B cell (primary cell): ENCODE results near the gene TRIM41. TPM values are rescaled to one million over a fixed set of nuclear protein-coding genes. Genes with fewer than 3 reads are reported as not detected.

Experiments
- ATAC-seq: fragments of 200-7000 bp; cut with Tn5 transposase; one replicate; pipeline ENCODE4 v1.10.0; 2021; ENCODE audit warnings: low read depth, mild to moderate bottlenecking, moderate number of reproducible peaks, moderate library complexity
- CTCF ChIA-PET: fragments of 350-600 bp; sonication (Branson Sonifier 250); formaldehyde crosslinking; loops from one replicate; lab custom pipeline; 2021; ENCODE audit warnings: antibody characterized with exemption, inconsistent platforms; lab: Charles Lee
- POLR2A ChIA-PET: fragments of 350-600 bp; sonication (Branson Sonifier 250); formaldehyde crosslinking; loops from one replicate; lab custom pipeline; 2021; ENCODE audit warnings: antibody characterized with exemption; lab: Charles Lee
- DNase-seq: peaks from one replicate; pipeline ENCODE4 v3.0.0; 2013
- H2AFZ ChIP-seq: 2 replicates; pipeline ENCODE4 v1.6.1; 2012; ENCODE audit warnings: mild to moderate bottlenecking, low read depth, low read length; ENCODE audit not compliant: insufficient read depth, poor library complexity, severe bottlenecking
- H3K27ac ChIP-seq, 2 donors: 1 replicate in 1 of 2; 2 replicates in 1 of 2; pipeline ENCODE4 v1.5.1; 2012 to 2013; ENCODE audit warnings: low read length in 2 of 2, mild to moderate bottlenecking in 2 of 2, moderate library complexity in 1 of 2
- H3K27me3 ChIP-seq, 4 experiments: fragments of 200-600 bp in 1 of 4; sonication (generic) in 1 of 4; replicated peaks in 1 of 4; 1 replicate in 2 of 4; 2 replicates in 2 of 4; pipeline versions ENCODE4 v1.6.1 to v1.7.0; 2013 to 2016; ENCODE audit warnings: low read length in 3 of 4, mild to moderate bottlenecking in 2 of 4, mixed read lengths in 1 of 4, moderate library complexity in 1 of 4; ENCODE audit not compliant: insufficient read depth in 4 of 4, control insufficient read depth in 3 of 4; ENCODE audit errors: control extremely low read depth in 1 of 4
- H3K36me3 ChIP-seq, 2 experiments: replicated peaks in 1 of 2; 1 replicate in 1 of 2; 2 replicates in 1 of 2; pipeline versions ENCODE4 v1.6.1 to v1.7.1; 2013; ENCODE audit warnings: low read length in 1 of 2; ENCODE audit not compliant: insufficient read depth in 2 of 2, control insufficient read depth in 1 of 2; ENCODE audit errors: control extremely low read depth in 1 of 2, extremely low read depth in 1 of 2
- H3K4me1 ChIP-seq, 2 donors: fragments of 200-600 bp in 1 of 2; sonication (generic) in 1 of 2; 1 replicate in 1 of 2; 2 replicates in 1 of 2; pipeline versions ENCODE4 v1.5.1 to v1.6.1; 2013 to 2017; ENCODE audit warnings: low read length in 2 of 2; ENCODE audit not compliant: control insufficient read depth in 2 of 2, insufficient read depth in 2 of 2
- H3K4me2 ChIP-seq: replicated peaks from 2 replicates; pipeline ENCODE3; 2012; ENCODE audit warnings: mild to moderate bottlenecking, low read depth, low read length; ENCODE audit not compliant: poor library complexity, severe bottlenecking
- H3K4me3 ChIP-seq, 5 experiments: fragments of 200-600 bp in 1 of 5; sonication (generic) in 1 of 5; 1 replicate in 3 of 5; 2 replicates in 2 of 5; pipeline versions ENCODE4 v1.5.1 to v1.7.0; 2011 to 2016; ENCODE audit warnings: low read length in 4 of 5, mild to moderate bottlenecking in 4 of 5, low read depth in 2 of 5, control low read depth in 1 of 5, moderate library complexity in 1 of 5; ENCODE audit not compliant: insufficient read depth in 1 of 5; ENCODE audit errors: control extremely low read depth in 1 of 5, extremely low read depth in 1 of 5
- H3K79me2 ChIP-seq: fragments of 200-600 bp; sonication (generic); one replicate; pipeline ENCODE4 v1.6.0; 2016; ENCODE audit warnings: low read length; ENCODE audit not compliant: control insufficient read depth, insufficient read depth
- H3K9ac ChIP-seq: fragments of 200-600 bp; sonication (generic); 2 replicates; pipeline ENCODE4 v1.6.1; 2017; ENCODE audit warnings: mild to moderate bottlenecking, low read length, moderate library complexity
- H3K9me3 ChIP-seq, 3 donors: one replicate each; pipeline versions ENCODE4 v1.6.1 to v1.7.1; 2013; ENCODE audit warnings: low read length in 2 of 3; ENCODE audit not compliant: control insufficient read depth in 2 of 3, insufficient read depth in 1 of 3; ENCODE audit errors: control extremely low read depth in 1 of 3
- H4K20me1 ChIP-seq: 2 replicates; pipeline ENCODE4 v1.6.0; 2012; ENCODE audit warnings: mild to moderate bottlenecking, low read length; ENCODE audit not compliant: insufficient read depth, control insufficient read depth, poor library complexity, severe bottlenecking
- H3K27ac Mint-ChIP-seq: one replicate; pipeline ENCODE4 v1.8.0; 2021; ENCODE audit warnings: mixed read lengths
- H3K27me3 Mint-ChIP-seq: one replicate; pipeline ENCODE4 v1.8.0; 2021; ENCODE audit warnings: mixed read lengths
- H3K4me1 Mint-ChIP-seq: one replicate; pipeline ENCODE4 v1.8.0; 2021; ENCODE audit warnings: mixed read lengths
- H3K4me3 Mint-ChIP-seq: one replicate; pipeline ENCODE4 v1.8.0; 2021; ENCODE audit warnings: mixed read lengths
- H3K9me3 Mint-ChIP-seq: one replicate; pipeline ENCODE4 v1.8.0; 2022; ENCODE audit warnings: mixed read lengths; ENCODE audit not compliant: insufficient read depth
- EZH2 ChIP-seq: IDR thresholded peaks from 2 replicates; pipeline ENCODE4 v1.6.1; 2012; ENCODE audit warnings: borderline replicate concordance, low read depth, mild to moderate bottlenecking, moderate library complexity, low read length; ENCODE audit not compliant: insufficient read depth, poor library complexity, severe bottlenecking
- WGBS: methylation state at CpG from one replicate; pipeline ENCODE4 v1.1.5; 2013; ENCODE audit warnings: missing lambda C conversion rate; ENCODE audit not compliant: insufficient coverage; 5-methylcytosine and 5-hydroxymethylcytosine counted together
- intact Hi-C: fragments of 100-400 bp; cut with micrococcal nuclease; formaldehyde crosslinking; loops from one replicate; pipeline ENCODE4 v1.10.0; 2022
- polyA plus RNA-seq: library from polyadenylated mRNA; depleted of rRNA; stranded (reverse); fragments of >200 nt; gene quantifications from 2 replicates; pipeline ENCODE4 v1.2.3, GENCODE V29; 2012
- total RNA-seq, 2 donors: library from RNA; stranded (reverse); fragments of 120-200 nt in 1 of 2; gene quantifications; 1 replicate in 1 of 2; 2 replicates in 1 of 2; pipeline versions ENCODE4 v1.2.3 to v1.2.4, GENCODE V29; 2013 to 2022
- TF ChIP-seq, protein P1 (sequence below): fragments of 200-600 bp; IDR thresholded peaks from one replicate; pipeline ENCODE4 v1.8.0; 2022; ENCODE audit warnings: antibody characterized with exemption, mild to moderate bottlenecking

Gene TRIM41
- total and polyA plus RNA-seq, 2 donors (not counting 1 experiment from before 2014, with no cell fraction given) = 28.4 to 44.3 TPM

DNA sequence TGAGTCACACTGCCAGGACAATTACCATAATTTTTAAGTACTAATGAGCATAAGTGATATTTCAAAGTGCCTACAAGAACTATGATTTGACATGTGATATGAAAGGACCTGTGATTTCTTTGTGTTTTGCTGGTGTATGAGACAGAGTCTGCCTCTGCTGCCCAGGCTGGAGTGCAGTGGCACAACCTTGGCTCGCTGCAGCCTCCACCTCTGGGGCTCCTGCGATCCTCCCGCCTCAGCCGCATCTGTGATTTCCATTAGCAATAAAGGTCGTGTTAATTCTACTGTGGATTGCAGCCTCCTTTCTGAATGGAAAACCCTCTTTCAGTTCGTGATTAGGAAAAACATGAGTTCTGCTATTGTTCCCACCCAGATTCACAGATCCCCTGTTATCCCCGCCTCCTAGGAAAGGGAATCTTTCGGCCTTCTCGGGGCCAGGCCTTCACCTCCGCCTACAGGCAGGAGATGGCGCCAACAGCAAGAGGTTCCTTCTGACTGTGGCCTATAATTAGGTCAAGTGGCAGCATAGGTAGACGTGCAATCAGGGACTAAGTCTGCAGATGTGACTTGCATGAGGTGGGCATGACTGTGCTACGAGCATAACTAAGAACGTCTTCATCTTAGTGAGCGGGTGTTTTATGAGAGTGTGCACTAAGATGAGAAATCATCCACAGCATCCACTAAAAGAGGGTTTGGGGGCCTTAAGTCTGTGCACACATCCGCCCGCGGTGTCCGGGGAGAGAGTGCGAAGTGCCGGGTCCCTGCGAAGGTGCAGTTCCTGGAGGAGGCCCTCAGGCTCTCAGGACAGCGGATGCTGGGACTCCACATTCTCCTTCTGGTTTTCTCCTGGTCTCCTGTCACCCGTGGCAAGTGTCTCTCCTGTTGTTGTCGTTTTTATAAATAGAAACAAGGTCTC lies 41.2 kb upstream of the TRIM41 start:
- Histone ChIP-seq H4K20me1 (no peaks in the 10 kb centered on the region), H3K36me3 (no peaks in the 10 kb centered on the region), H3K9me3 (peaks cover 0 to 10% (median 0%) of the 10 kb centered on the region in 3 donors), H3K4me2 (peak overlapping the region; percentile 3), H3K27ac (no peak overlapping the region), H3K27me3 (no peaks in the 10 kb centered on the region), H3K4me1 (peaks cover 8 to 33% of the 10 kb centered on the region in 2 donors), H2AFZ (peak overlapping the region; percentile 0), H3K79me2 (no peaks in the 10 kb centered on the region), H3K4me3 (no peak overlapping the region), H3K9ac (no peak overlapping the region)
- intact Hi-C loops = no loop called here
- no peak for TF ChIP-seq EZH2
- TF ChIP-seq, protein P1, sequence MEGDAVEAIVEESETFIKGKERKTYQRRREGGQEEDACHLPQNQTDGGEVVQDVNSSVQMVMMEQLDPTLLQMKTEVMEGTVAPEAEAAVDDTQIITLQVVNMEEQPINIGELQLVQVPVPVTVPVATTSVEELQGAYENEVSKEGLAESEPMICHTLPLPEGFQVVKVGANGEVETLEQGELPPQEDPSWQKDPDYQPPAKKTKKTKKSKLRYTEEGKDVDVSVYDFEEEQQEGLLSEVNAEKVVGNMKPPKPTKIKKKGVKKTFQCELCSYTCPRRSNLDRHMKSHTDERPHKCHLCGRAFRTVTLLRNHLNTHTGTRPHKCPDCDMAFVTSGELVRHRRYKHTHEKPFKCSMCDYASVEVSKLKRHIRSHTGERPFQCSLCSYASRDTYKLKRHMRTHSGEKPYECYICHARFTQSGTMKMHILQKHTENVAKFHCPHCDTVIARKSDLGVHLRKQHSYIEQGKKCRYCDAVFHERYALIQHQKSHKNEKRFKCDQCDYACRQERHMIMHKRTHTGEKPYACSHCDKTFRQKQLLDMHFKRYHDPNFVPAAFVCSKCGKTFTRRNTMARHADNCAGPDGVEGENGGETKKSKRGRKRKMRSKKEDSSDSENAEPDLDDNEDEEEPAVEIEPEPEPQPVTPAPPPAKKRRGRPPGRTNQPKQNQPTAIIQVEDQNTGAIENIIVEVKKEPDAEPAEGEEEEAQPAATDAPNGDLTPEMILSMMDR = peak; percentile 81
- no peaks in the 10 kb centered on the region for H3K27me3 Mint-ChIP-seq
- ATAC-seq (peak; percentile 74), DNase-seq (peak; percentile 85)
- POLR2A ChIA-PET = no interaction called here
- H3K9me3 Mint-ChIP-seq = no peaks in the 10 kb centered on the region
- H3K4me3 Mint-ChIP-seq = peak overlapping the region; percentile 71
- WGBS = 54% methylated on average over 22 of the region's 25 CpGs
- H3K4me1 Mint-ChIP-seq = peaks cover 31% of the 10 kb centered on the region
- CTCF ChIA-PET = interaction anchor here (0.8 to 4.1 kb wide), 3 partner anchors 9 to 25 kb away, joined by 3 to 18 read pairs (median 8); no protein-coding TSS in a partner anchor
- H3K27ac Mint-ChIP-seq = peak overlapping the region; percentile 70

DNA sequence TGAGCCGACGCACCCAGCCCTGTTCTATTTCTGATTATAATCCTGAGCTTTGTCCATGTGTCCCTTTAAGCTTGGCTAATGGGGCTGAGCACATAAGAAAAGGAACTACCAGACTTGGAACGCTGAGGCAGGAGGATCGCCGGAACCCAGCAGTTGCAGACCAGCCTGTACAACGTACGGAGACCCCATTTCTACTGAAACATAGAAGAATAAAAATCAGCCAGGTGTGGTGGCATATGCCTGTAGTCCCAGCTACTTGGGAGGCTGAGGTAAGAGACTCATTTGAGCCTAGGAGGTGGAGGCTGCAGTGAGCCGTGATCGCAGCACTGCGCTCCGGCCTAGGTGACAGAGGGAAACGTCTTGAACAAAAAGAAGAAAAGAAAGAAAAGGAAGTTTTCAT lies 40.4 kb upstream of the TRIM41 start:
- Mint-ChIP-seq H3K4me1 (peaks cover 37% of the 10 kb centered on the region), H3K4me3 (peak overlapping the region; percentile 69), H3K27ac (peak overlapping the region; percentile 62), H3K27me3 (no peaks in the 10 kb centered on the region), H3K9me3 (no peaks in the 10 kb centered on the region)
- Histone ChIP-seq H3K79me2 (no peaks in the 10 kb centered on the region), H3K36me3 (no peaks in the 10 kb centered on the region), H3K4me1 (peaks cover 8 to 39% of the 10 kb centered on the region in 2 donors), H3K27ac (no peak overlapping the region), H4K20me1 (no peaks in the 10 kb centered on the region), H3K27me3 (no peaks in the 10 kb centered on the region), H3K4me3 (no peak overlapping the region), H3K9ac (no peak overlapping the region), H3K9me3 (peaks cover 0 to 14% (median 0%) of the 10 kb centered on the region in 3 donors), H3K4me2 (peak overlapping the region; percentile 40), H2AFZ (peak overlapping the region; percentile 0)
- TF ChIP-seq EZH2 = no peak
- TF ChIP-seq, protein P1 = no peak
- whole genome bisulfite sequencing = 72% methylated on average over 6 of the region's 12 CpGs
- peak; percentile 52 for DNase-seq
- intact Hi-C loops = no loop called here
- ChIA-PET POLR2A (no interaction called here), CTCF (interaction anchor here (0.8 to 4.1 kb wide), 4 partner anchors 10 to 24 kb away, joined by 3 to 18 read pairs (median 8); no protein-coding TSS in a partner anchor)
- no peak for ATAC-seq
